ENCODE data around the gene UGT1A4.

Gene UGT1A4

GRCh38 chr2:233814056-233814835, 95.7 kb downstream of the UGT1A4 start:
- no peak for DNase-seq

GRCh38 chr2:233815861-233816260, 97.3 kb downstream of the UGT1A4 start:
- no peak for DNase-seq

- no peak for DNase-seq
Observed at GRCh38 chr2:233816334-233816733, 97.8 kb downstream of the UGT1A4 start.

GRCh38 chr2:233816771-233817170, 98.2 kb downstream of the UGT1A4 start:
- DNase-seq = no peak

- no peak for DNase-seq
Observed at GRCh38 chr2:233817361-233817911, 98.9 kb downstream of the UGT1A4 start.

GRCh38 chr2:233817995-233818638, 99.6 kb downstream of the UGT1A4 start:
- no peak for DNase-seq

GRCh38 chr2:233818639-233819621, 100.4 kb downstream of the UGT1A4 start:
- DNase-seq = no peak

- no peak for DNase-seq
Observed at GRCh38 chr2:233819884-233820773, 101.6 kb downstream of the UGT1A4 start.

- DNase-seq = no peak
Observed at GRCh38 chr2:233820774-233821105, 102.2 kb downstream of the UGT1A4 start.

- DNase-seq = no peak
Observed at GRCh38 chr2:233821196-233821595, 102.7 kb downstream of the UGT1A4 start.

- DNase-seq = no peak
Observed at GRCh38 chr2:233821709-233822100, 103.2 kb downstream of the UGT1A4 start.

- no peak for DNase-seq
Observed at GRCh38 chr2:233822101-233822771, 103.7 kb downstream of the UGT1A4 start.

All from CD4-positive, alpha-beta T cell treated with Interleukin-6 for 4 hours (primary cell).